ENCODE measurements around the gene SLC30A9.

DNA sequence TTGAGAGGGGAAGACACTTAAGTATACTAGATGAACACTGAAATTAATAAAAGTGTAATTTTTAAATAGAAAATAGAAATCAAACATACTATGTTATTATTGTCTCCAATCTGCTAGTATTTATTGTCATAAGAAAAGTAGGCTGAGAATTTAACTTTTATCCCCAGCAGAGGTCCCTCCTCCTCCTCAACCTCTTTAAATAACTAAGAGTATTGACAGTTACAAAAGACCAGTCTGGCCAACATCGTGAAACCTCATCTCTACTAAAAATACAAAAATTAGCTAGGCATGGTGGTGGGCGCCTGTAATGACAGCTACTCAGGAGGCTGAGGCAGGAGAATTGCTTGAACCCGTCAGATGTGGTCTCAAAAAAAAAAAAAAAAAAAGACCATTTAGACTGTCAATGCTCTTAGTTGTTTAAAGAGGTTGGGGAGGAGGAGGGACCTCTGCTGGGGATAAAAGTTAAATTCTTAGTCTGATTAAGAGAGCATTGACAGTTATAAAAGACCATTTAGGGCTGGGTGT is 4.2 kb downstream of the SLC30A9 start:
- TF ChIP-seq, protein P1, sequence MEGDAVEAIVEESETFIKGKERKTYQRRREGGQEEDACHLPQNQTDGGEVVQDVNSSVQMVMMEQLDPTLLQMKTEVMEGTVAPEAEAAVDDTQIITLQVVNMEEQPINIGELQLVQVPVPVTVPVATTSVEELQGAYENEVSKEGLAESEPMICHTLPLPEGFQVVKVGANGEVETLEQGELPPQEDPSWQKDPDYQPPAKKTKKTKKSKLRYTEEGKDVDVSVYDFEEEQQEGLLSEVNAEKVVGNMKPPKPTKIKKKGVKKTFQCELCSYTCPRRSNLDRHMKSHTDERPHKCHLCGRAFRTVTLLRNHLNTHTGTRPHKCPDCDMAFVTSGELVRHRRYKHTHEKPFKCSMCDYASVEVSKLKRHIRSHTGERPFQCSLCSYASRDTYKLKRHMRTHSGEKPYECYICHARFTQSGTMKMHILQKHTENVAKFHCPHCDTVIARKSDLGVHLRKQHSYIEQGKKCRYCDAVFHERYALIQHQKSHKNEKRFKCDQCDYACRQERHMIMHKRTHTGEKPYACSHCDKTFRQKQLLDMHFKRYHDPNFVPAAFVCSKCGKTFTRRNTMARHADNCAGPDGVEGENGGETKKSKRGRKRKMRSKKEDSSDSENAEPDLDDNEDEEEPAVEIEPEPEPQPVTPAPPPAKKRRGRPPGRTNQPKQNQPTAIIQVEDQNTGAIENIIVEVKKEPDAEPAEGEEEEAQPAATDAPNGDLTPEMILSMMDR (IDR thresholded peaks at IDR 0.05; ENCODE audit: low read depth, low read length): no peak
- TF ChIP-seq EZH2phosphoT487 (IDR thresholded peaks at IDR 0.05; ENCODE audit: low read depth): no peak
